ENCODE data around the gene APPBP2.
"Not testable (repeated sequence)": the region's sequence is repeated elsewhere in the genome, so short reads cannot be mapped to it uniquely, and the experiment has no call there.

APPBP2 gene

DNA sequence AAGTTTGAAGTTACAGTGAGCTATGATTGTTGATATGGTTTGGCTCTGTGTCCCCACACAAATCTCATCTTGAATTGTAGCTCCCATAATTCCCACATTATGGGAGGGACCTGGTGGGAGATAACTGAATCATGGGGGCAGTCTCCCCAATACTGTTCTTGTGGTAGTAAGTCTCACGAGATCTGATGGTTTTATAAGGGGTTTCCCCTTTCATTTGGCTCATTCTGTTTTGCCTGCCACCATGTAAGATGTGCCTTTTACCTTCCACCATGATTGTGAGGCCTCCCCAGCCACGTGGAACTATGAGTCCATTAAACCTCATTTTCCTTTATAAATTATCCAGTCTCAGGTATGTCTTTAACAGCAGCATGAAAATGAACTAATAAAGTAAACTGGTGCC lies 35.4 kb downstream of the APPBP2 start:
- DNase-seq = not testable (repeated sequence)

DNA sequence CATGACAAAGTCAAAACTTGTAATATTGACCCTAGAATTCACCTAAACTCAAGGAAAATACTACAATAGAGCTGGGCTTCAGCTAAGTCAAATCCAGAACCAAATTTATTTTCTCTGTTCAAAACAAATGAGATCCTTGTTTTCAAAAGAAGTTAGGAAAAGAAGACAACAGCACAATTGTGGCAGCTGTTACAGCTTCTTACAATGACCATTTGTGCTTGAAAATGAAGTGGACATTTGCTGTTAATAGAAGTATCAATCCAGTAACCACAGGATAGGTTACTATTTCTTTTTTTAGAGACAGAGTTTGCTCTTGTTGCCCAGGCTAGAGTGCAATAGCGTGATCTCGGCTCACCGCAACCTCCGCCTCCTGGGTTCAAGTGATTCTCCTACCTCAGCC lies 44.4 kb downstream of the APPBP2 start:
- no peak for DNase-seq

DNA sequence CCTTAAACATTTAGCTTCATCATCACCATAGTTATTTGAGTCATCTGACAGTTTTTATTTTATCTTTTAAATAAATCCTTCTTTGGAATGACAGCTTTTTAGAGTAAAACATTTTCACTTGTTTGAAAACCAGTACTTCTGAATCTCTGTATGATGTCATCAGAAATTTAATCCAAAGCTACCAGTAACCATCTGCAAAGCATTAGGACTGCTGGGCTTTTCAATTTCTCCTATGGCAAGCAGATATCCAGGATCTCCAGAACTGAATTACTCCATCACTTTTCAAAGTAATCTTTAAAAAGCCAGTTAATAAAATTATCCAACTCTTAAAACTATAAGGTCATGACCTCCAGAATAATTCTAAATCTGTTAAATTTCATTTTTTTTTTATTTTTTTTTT lies 52.3 kb downstream of the APPBP2 start:
- DNase-seq = no peak

DNA sequence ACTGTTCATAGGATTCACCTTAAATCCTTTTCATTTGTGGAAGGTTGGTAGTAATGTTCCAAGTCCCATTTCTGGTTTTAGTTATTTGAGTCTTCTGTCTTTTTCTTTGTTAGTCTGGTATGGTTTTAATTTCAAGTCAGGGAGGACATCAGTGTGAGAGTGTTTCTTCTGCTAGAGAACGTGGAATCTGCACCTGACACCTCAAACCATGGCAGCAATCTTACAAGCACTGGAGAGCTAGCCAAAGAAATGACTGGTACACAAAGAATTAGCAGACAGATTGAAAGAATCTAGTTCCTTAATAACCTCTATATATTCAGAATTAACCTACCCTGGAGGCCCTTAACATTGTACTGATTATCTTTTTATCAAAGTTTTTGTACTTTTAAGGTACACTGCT lies 53.6 kb downstream of the APPBP2 start:
- DNase-seq = no peak

DNA sequence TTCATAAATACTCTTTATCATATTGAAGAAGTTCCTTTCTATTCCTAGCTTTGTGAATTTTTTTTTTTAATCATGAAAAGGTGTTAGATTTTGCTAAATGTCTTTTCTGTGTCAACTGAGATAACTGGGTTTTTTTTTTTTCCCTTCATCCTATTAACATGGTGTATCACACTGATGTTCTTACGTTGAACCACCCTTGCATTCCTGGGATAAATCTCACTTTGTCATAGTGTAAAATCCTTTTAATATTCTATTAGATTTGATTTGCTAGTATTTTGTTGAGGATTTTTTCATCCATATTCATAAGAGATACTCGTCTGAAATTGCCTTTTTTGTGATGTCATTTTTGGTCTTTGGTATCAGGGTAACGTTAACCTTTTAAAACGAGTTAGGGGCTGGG lies 54.6 kb downstream of the APPBP2 start:
- DNase-seq = no peak

DNA sequence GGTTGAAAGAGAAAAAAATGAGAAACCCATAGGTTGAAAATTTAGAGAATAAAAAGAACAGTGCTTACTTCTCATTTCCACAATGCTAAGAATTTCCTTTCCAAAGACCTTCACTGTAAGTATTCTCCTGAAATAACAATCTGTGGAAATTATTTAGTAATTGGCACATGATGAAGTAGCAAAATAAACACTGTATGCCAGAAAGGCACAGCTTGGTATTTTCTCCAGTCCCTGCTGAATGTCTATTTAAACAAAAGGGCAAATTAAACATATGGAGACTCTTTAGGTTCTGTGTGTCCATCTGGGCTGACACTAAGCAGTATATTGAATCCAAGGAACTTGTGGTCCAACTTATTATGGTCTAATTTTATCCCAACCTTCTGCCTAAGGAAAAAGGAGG lies 57.7 kb downstream of the APPBP2 start:
- peak; percentile 50 for DNase-seq

DNA sequence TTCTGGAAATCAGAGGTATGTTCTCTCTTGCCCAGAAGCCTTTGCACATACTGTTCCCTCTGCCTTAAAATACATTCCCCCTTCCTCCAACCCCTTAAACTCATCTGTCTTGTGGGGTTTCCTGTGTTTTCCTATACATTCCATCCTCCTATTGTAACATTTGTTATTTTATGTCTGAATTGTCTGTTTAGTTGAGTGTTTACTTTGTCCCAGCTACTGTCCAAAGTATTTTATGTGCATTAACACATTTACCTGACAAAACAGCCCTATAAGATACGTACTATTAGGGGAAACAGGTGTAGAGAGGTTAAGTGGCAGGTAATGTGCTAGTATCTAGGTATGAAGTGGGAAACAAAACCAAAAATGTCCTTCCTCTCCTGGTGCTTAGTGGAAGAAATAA lies 61.7 kb downstream of the APPBP2 start:
- no peak for DNase-seq

DNA sequence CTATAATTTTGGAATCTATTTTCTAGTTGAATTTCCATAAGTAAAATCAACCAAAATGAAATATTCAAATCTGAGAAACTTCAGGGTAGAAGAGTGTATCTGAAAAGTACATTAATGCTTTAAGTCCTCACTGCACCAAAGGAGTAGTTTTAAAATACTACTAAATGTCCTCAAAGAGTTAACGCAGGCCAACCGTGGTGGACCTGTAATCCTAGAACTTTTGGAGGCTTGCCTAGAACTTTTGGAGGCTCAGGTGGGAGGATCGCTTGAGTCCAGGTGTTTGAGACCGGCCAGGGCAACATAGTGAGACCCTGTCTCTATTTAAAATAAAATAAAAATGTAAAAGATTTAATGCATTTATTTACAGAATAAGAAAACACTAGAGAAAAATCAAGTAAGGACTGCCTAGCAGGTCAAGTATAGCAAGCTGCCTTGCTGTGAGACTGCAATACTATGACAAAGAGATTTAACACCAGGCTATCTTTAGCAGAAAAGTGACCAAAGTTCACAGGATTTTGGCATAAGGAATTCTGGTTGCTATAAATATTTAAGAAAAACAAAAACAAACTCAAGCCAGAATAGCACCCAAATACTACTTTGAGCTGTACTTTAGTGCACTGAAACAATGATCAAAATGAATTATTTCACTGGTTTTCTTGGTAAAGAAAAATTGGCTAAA lies 62.7 kb downstream of the APPBP2 start:
- DNase-seq = no peak

DNA sequence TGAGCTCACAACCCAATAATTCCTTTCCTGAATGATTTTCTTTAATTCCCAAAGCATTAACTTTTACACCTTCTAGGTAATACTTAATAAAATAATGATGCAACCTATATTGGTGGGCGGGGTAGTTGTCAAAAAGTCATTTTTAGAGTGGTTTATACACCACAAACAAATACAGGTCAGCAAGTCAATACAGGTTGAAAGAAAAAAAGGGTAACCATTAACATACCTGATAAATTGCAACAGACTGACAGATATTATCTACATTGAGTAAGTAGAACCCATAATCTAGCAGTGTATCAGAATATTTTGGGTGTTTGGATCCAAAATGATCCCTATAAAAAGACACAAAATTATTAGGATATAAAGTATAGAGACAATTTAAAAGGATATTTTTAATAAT lies 64.5 kb downstream of the APPBP2 start:
- no peak for DNase-seq

DNA sequence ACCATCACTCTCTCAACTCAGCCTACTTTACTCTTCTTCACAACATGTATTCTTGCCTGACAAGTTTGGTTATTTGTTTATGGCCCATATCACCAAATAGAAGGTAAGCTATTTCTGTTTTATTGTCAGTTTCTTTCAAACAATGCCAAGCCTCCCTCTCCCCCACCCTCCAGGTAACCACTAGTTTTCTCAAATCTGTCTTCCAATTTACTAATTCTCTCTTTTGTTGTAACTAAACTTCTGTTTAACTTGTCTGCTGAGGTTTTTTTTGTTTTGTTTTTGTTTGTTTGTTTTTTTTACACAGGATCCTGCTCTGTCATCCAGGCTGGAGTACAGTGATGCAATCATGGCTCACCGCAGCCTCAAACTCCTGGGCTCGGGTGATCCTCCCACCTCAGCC lies 68.9 kb downstream of the APPBP2 start:
- no peak for DNase-seq

DNA sequence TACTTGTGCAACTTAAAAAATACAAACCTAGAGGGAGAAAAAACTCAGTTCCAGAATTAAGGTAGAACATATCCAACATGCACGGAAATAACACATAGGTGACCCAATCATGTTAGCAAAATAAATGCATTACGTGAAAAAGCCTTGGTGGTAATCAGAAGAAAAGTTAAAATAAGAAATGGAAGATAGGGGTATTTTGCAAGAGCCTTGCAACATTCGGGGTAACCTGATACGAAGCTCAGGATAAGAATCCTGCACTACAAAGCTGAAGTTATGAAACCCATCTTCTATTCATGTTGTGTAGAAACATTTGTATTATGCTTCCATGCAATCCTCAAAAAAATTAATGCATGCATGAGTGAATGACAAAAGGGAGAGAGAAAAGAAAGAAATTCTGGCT lies 70.7 kb downstream of the APPBP2 start:
- no peak for DNase-seq

DNA sequence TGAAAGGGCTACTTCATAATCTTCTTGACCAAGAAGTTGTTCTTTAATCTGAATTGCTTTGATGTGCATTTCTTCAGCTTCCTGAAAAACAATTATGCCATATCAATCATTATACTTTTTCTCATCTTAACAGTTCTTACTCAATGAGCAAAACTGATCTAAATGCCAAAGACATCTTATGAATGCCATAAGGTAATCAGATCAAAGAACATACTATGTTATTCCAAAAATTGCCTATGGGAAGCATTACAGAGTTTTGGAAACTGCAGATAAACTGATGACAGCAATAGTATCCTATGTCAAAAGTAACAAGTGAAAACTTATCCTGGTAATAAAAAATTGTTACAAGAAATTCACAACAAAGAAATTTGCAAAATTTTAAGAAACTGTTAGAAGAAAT lies 74.1 kb downstream of the APPBP2 start:
- DNase-seq = no peak

DNA sequence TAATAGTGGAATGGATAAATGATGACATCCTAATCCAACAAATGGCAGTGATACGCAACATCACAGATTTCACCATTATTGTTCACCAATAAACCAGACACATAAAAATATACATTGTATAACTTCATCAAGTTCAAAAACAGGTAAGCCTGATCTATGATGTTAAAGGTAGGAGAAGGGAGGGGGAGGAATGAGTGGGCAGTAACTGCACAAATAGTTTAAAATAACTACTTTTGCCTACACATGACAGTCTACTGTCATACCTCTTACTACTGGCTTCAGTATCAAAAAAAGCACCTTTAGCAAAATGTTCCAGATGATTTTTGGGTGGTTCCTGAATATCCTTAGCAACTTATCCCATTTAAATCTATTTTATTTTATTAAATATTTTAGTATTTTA lies 75.0 kb downstream of the APPBP2 start:
- DNase-seq = no peak

DNA sequence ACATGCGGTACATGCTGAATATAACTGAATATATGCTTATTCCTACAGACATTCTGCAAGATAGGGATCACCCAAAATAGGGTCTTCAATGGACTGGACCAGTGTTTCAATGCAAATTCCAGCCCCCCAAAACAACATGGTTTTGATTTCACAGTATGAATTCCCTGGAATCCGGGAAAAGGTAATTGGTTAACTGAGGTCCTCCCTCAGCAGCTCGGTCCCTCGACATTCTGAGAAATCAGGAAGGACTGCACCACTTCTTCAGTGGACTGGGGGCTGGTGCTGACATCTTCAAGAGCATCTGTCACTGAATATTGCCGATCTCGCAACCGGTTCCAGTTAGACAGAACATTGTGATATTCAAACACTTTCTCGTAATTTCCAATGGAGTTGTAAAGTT lies 78.7 kb downstream of the APPBP2 start:
- no peak for DNase-seq

DNA sequence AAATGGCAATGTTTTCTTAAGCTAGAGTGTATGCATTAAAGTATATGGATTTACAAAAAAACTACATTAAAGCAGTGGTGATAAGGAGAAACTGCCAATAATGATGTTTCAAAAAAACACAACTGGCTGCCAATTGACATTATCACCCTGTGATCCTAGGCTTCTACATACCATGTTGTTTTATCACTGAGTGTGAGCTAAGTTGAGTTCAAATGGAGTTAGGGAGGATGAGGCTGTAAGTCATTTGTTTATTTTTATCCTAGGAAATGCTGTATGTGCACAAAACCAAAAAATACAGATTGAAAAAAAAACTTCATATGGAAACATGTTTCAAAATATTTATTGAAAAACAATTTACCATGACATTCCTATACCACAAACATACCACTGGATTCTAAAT lies 80.9 kb downstream of the APPBP2 start:
- DNase-seq = no peak

DNA sequence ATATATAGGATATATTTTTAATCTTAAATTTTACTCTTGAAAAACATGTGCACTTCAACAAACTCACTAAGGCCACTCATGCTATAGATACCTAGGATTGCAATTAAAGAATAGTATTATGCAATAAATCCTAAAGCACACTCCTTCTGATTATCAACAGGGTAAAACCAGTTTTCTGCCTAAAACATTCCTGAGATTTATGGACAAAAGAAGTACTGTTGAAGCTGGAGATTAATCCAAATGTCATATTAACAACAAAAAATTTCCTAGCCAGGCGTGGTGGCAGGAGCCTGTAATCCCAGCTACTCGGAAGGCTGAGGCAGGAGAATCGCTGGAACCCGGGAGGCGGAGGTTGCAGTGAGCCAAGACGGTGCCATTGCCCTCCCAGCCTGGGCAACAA lies 82.3 kb downstream of the APPBP2 start:
- DNase-seq = no peak

DNA sequence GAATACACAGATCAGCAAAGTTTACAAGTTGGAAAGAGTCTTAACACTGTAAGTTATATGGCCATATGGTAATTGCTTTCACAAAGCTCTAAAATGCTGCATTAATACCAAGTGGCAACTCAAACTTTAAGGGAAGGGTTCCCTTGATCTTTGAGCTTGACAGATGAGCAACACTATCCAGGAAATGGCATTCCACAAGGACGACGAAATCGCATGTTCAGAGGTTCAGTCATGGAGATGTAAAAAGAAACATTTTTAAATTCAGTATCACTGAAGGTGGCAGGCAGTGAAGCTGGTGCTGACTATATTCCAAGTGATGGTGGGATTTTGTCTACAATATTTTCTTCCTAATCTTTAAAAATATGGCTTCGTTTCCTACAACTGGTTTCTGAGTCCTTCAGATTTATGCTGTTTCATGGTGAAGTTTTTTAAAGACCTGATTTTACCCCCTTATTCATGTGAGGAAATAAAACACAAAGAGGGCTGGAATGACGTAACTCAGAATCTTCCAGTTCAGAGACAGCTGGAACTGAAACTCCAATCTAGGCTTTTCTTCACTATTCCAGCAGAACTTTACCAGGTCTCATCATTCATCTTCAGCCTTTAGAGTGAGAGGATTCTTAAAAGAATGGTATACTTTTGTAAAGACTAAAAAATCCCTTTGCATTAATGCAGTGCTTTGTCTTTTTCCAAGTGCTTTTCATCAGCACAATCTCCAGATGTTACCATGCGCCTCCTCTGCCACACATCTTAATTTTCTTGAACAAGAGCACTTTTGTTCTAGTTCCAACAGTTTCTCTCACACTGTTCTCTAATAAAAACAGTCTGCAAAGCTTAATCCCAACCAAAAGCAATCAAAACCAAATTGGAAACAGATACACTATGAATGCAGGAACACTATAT lies 83.5 kb downstream of the APPBP2 start:
- no peak for DNase-seq

DNA sequence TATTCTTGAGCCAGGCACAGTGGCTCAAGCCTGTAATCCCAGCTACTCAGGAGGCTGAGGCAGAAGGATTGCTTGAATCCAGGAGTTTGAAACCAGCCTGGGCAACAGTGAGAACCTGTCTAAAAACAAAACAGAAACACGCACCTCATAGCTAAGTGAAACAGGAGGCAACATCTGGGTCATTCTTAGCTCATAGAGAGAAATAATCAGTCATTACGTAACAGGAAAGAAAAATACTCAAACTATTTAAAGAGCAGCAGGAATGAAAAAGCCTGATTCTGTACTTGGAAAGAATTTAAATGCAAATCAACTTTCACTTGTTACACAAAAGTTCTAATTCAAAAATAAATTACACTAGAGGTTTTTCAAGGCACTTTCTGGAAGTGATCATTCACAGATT lies 86.5 kb downstream of the APPBP2 start:
- DNase-seq = no peak

DNA sequence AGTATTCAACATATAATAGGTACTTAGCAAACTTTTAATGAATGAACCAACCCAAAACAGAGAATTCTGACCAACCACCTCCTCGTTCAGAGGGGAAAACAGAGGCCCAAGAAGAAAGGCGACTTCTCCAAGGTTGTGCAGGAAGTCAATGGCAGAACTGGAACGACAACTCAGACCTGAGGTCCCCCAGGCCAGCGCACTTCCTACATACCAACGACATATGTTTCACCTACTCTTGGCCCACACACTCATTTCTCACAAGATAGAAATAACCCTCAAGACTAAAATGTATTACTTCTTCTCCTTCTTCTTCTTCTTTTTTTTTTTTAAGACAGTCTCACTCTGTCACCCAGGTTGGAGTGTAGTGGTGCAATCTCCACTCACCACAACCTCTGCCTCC lies 89.4 kb downstream of the APPBP2 start:
- no peak for DNase-seq

DNA sequence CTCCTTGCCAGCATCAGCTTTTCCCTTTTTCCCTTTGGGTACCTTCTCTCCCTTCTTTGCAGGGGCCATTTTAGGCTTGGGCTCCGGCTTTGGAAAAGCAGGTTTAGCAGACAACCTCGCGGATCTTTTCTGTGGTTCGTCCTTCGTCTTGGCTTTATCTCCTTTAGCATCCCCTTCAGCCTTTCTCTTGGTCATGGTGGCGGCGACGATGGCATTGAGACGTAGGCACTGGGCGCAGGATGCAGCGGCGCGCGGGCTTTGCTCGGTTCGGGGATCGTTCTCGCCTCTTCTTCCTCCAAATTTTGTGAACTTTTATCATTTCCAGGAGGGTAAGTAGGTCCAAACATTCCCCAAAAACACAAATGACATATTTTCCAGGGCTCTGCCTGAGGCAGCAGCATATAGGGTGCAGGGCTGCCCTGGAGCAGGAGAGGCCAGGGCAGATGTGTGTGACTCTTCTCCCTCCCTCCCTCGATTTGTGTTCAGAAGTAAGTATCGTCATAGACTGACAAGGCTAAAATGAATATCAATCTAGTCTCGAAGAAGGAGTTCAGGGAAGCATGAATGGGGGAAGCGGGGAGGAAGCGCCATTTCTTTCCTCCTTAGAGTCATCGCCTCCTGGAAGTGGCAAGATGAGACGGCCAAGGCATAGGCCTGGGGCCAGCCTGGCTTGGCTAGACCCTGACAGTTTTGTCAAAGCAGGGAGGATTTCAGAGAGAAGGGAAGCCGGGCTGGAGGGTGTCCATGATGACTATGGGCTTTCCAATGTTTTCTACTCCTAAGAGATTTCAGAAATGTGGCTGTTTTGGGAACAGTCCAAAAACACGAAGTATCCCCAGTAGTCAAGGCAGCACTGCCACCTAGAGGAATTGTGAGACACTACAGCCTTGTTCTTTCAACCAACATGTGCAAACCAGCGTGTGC lies 90.5 kb downstream of the APPBP2 start:
- DNase-seq = peak; percentile 86

DNA sequence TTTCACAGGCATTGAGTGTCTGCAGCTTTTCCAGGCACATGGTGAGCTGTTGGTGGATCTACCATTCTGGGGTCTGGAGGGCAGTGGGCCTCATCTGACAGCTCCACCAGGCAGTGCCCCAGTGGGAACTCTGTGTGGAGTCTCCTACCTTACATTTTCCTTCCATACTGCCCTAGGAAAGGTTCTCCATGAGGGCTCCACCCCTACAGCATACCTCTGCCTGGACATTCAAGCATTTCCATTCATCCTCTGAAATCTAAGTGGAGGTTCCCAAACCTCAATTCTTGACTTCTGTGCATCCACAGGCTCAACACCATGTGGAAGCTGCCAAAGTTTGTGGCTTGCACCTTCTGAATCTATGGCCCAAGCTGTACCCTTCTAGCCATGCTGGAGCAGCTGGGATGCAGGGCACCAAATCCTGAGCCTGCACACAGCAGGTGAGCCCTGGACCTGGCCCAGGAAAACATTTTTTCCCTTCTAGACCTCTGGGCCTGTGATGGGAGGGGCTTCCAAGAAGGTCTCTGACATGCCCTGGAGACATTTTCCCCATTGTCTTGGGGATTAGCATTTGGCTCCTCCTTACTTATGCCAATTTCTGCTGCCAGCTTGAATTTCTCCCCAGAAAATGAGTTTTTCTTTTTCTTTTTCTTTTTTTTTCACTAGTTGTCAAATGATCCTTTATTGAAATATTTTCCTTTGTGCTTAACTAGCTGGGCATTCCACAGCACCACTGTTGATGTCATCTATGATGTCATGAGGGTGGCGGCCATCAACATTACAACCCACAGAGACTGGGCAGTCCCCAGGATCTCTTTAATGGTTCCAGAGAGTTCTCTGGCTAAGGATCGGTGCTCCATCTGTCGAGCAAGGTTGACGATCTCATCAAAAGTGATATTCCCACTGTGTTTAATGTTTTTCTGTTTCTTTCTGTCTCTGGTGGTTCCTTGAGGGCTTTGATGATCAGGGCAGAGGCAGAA lies 92.7 kb downstream of the APPBP2 start:
- DNase-seq = not testable (repeated sequence)

DNA sequence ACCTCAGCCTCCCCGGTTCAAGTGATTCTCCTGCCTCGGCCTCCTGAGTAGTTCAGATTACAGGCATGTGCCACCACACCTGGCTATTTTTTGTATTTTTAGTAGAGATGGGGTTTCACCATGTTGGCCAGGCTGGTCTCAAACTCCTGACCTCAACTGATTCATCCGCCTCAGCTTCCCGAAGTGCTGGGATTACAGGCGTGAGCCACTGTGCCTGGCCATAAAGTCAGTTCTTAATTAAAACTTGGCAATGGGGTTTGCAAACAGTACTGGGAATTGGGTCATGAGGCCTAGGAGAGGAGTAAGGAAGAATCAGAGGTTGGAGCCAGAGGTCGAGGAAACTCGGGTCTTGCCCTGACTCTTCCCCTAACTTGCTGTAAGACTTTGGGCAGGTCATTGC lies 95.5 kb downstream of the APPBP2 start:
- DNase-seq = not testable (repeated sequence)
